Left renal pelvis (tissue), 4 donors: Measurements from ENCODE around the gene M6PR. TPM values are rescaled to one million over a fixed set of nuclear protein-coding genes. Genes with fewer than 3 reads are reported as not detected.
"Not testable (repeated sequence)": the region's sequence is repeated elsewhere in the genome, so short reads cannot be mapped to it uniquely, and the experiment has no call there.

Source experiments
- DNase-seq, 4 donors: peaks; one replicate each; pipeline ENCODE4 v3.0.0-alpha.2; 2013; ENCODE audit warnings: low read depth in 4 of 4, low spot score in 3 of 4
- polyA plus RNA-seq, 4 donors: library from polyadenylated mRNA; unstranded; fragments of 120-200 nt; gene quantifications; one replicate each; pipeline ENCODE4 v1.2.1, GENCODE V29; 2013; ENCODE audit not compliant: insufficient read length in 4 of 4

Gene M6PR
- polyA plus RNA-seq, 4 donors: 112 to 207 (median 197) TPM

DNA sequence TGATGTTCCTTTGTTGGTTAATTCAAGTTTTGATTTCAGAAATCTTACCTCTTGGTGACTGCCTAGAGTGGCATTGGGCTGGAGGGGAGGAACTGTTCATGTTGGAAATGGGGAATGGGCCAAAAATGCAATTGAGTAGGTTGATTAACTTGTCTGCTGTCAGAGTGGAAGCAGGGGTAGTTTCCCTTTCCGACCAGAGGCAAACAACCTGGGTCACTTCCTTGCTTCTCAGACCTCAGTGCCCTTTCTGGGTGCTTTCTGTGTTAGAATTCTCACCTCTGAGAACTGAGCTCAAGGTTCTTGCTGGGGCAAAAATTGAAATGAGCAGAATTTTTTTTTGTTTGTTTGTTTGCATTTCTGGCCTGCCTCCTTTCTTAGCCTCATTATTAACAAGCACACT, 2.3 kb upstream of the M6PR start:
- DNase-seq: no peak

GRCh38 chr12:8950702-8951478, 1.4 kb upstream of the M6PR start:
- no peak for DNase-seq

GRCh38 chr12:8950221-8950527, 729 bp upstream of the M6PR start:
- no peak for DNase-seq

- DNase-seq: peak in 2 of 4 donors; percentile 5 to 12
Observed at GRCh38 chr12:8948701-8949341, 624 bp downstream of the M6PR start.

DNA sequence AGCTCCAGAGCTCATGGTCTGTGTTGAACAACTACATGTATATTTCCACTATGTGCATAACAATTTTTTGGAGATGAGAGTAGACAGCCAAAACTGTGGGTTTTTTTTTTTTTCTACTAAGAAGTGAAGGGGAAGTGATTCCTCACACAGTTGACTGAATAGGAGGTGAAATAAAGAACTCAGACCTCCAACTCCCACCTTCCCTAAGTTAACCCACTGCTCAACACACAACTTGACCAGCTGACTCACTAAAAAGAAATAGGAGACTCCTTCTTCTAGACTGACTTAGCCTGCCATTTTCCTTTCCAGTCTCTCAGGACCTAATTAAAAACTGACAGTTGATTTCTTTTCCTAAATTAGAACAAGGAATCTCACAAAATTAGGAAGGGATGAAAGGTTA, 1.7 kb downstream of the M6PR start:
- DNase-seq: no peak

DNA sequence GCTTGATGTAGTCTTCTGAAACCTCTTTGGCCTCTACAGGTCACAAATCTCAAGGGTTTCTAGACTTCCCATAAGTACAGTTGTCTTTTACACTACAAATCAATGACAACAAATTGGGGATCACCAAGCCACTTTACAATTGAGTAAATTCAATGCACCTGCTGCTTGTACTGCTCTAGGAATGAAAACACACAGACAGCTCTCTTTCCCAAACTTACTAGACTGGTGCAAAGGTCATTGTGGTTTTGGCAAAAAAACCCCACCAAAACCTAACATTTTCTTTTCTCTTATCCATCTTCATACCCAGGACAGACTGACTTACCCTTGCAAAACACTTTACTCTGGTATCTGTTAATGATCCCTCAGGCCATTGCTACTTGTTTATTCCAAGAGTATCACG, 2.7 kb downstream of the M6PR start:
- DNase-seq: no peak

DNA sequence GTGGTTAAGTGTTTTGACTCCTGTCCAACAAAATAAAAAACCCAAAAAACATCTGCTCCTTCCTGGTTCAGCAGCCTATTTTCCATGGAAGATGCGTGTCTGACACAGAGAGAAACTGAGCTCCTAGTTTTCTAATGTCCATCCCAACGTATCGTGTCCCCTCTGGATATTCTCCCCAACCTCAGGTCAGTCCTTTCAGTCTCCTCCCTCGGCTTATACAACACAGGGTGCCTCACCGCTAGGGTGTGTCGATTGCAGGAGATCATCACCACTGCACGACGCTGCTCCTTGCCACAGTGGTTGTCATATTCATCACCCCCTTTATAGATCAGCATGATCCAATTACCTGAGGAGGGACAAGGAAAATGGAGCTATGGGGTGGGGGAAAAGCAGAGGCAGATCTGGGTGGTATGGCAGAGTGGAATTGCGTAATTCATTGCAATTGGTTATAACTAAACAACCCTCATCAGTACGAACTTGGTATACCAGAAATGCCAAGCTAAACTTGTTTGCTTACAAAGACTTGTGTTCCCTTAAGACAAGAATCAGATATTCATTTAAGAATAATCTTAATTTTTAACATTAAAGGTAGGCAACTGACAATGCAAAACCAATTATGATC, 5.8 kb downstream of the M6PR start:
- no peak for DNase-seq

- no peak for DNase-seq
Observed at GRCh38 chr12:8941691-8942478, 7.6 kb downstream of the M6PR start.

- DNase-seq: not testable (repeated sequence)
Observed at GRCh38 chr12:8937842-8938442, 11.5 kb downstream of the M6PR start.

- no peak for DNase-seq
Observed at GRCh38 chr12:8936735-8937134, 12.7 kb downstream of the M6PR start.

- DNase-seq: not testable (repeated sequence)
Observed at GRCh38 chr12:8934080-8934479, 15.4 kb downstream of the M6PR start.

GRCh38 chr12:8932464-8932863, 17.0 kb downstream of the M6PR start:
- DNase-seq: not testable (repeated sequence)

DNA sequence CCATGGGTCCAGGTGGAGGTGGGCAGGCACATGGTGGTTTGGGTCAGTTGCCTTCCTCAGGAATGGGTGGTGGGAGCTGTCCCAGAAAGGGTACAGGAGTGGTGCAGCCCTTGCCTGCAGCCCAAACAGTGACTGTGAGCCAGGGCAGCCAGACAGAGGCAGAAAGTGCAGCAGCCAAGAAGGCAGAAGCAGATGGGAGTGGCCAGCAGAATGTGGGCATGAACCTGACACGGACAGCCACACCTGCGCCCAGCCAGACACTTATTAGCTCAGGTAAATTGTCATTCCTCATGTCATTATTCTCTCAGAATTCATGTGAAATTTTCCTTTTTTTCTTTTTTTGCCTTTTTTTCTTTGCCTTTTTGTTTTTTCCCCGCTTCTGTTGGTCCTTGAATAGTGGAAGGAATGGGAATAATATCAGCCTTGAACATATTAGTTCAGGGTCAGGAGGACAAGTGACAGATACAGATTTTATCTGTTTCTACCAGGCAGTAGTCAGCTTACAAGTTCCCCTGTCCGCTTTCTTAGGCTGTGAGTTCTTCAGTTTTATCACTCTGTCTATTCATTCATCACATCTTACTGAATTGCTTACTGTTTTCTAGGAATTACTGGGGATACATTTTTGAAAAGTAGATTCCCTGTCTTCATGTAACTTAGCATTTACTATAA, 18.7 kb downstream of the M6PR start:
- not testable (repeated sequence) for DNase-seq

DNA sequence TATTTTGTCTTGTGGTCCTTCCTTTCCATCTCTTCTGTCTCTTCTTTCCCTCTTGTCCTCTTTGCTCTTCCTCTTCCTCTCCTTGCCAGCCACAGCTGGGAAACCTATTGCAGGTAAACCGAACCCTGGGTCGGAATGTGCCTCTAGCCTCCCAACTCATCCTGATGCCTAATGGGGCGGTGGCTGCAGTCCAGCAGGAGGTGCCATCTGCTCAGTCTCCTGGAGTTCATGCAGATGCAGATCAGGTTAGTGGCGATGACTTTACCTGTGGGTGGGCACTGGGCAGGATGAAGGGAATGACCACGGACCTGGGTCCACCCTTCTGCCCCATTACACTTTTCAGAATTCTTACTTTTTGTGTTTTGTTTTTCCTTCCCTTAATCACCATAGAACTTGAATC, 26.9 kb downstream of the M6PR start:
- no peak for DNase-seq

DNA sequence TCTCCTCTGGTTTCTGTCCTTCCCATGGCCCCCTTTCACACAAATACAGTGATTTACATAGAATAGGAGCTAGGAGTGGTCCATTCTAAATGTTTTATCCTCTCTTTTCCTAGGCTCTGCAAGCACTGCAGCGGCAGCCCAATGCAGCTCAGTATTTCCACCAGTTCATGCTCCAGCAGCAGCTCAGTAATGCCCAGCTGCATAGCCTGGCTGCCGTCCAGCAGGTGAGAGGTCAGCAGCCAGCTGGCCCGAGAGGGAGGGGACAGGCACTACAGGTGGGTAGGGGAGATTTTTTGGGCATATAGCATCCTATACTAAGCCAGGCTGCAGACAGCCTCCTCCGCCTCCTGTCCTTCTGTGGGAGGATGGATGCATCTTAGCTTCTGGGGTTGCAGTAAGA, 29.8 kb downstream of the M6PR start:
- DNase-seq: not testable (repeated sequence)

DNA sequence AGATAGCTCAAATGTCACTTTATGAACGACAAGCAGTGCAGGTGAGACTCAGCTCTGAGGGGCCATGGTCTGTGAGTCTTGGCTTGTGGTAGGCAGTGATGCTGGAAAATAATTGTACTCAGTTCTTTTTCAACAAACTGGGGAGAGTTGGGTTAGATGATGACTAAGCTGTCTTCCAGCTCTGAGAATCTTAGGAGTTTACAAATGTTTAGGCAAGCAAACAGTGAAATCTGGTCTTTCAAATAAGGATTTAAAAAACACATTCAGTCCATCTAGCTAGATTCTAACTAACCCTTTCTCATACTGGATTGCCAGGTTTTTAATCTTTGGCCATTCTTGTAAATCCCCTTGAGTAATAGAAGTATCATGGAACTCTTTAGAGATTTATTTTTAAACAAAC, 31.7 kb downstream of the M6PR start:
- DNase-seq: no peak

DNA sequence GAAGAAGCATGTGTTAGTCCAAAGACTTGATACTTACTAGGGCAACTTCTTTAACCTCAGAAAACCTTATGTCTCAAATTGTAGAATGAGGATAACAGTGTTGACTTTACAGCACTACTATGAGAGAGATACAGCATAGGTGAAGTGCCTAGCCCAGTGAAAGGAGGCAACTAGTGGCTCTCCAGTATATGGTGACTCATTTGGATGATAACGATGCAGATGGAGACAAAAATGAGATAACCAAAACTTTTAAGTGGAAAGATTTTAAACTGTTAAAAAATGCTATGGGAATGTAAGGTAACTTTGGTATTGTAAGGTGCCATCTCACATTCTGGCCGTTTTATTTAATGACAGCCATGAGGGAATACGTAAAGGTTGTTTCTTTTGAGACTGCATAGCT, 32.4 kb downstream of the M6PR start:
- DNase-seq: no peak

DNA sequence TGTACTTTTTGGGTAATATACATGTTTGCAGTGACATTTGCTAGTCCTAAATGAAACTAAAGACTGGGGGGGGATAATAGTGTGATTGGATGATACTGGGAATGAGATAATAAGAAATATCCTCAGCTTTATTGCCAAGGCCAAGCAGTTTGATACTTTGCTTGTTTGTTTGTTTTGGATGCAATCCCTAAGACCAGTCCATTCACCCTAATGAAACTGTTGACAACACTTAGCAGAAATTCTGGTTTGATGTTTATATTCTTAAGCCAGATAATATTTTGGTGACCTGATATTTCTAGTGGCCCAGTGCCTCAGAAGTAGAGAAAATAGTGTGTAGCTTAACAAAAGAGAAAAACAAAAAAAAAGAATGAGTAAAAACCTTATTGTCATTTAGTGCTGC, 33.3 kb downstream of the M6PR start:
- DNase-seq: no peak

- peak; percentile 22 to 50 (median 36) for DNase-seq
Observed at GRCh38 chr12:8914716-8915526, 34.5 kb downstream of the M6PR start.
